DOHH2 (cell line): ENCODE results near the gene S100G.
"Not testable (repeated sequence)": the region's sequence is repeated elsewhere in the genome, so short reads cannot be mapped to it uniquely, and the experiment has no call there.

ENCODE experiments used
- H3F3A ChIP-seq: fragments of 200-600 bp; sonication (generic), shearing (Covaris generic); 2 replicates; pipeline ENCODE4 v1.6.0; 2016; ENCODE audit warnings: antibody characterized with exemption, mild to moderate bottlenecking; ENCODE audit not compliant: control insufficient read depth, insufficient read depth
- H3K27ac ChIP-seq: fragments of 200-600 bp; sonication (generic); 2 replicates; pipeline ENCODE4 v1.5.1; 2014; ENCODE audit warnings: low read depth, mild to moderate bottlenecking, low read length, moderate library complexity
- H3K27me3 ChIP-seq: fragments of 200-600 bp; sonication (generic); 2 replicates; pipeline ENCODE4 v1.6.1; 2014; ENCODE audit warnings: mild to moderate bottlenecking, low read length, mixed read lengths; ENCODE audit not compliant: control insufficient read depth
- H3K36me3 ChIP-seq: fragments of 200-600 bp; sonication (generic); 2 replicates; pipeline ENCODE4 v1.6.1; 2014; ENCODE audit warnings: mild to moderate bottlenecking, low read length, moderate library complexity, mixed read lengths; ENCODE audit not compliant: control insufficient read depth
- H3K4me1 ChIP-seq: fragments of 200-600 bp; sonication (generic); 2 replicates; pipeline ENCODE4 v1.6.1; 2014; ENCODE audit warnings: mild to moderate bottlenecking, low read length, mixed read lengths; ENCODE audit not compliant: control insufficient read depth
- H3K4me2 ChIP-seq: fragments of 200-600 bp; sonication (generic); 2 replicates; pipeline ENCODE4 v1.6.0; 2014; ENCODE audit warnings: mild to moderate bottlenecking, low read length, moderate library complexity
- H3K4me3 ChIP-seq: fragments of 200-600 bp; sonication (generic); 2 replicates; pipeline ENCODE4 v1.5.1; 2014; ENCODE audit warnings: mild to moderate bottlenecking, low read length, mixed read lengths
- H3K79me2 ChIP-seq: fragments of 200-600 bp; sonication (generic); 2 replicates; pipeline ENCODE4 v1.6.1; 2014; ENCODE audit warnings: mild to moderate bottlenecking, low read length, mixed read lengths; ENCODE audit not compliant: control insufficient read depth
- H3K9me2 ChIP-seq: fragments of 200-600 bp; sonication (generic); replicated peaks from 2 replicates; pipeline ENCODE4 v1.6.1; 2014; ENCODE audit warnings: mild to moderate bottlenecking, low read length, mixed read lengths; ENCODE audit not compliant: control insufficient read depth
- H3K9me3 ChIP-seq: fragments of 200-600 bp; sonication (generic); 2 replicates; pipeline ENCODE4 v1.6.1; 2014; ENCODE audit warnings: antibody characterized with exemption, low read length, mixed read lengths; ENCODE audit not compliant: control insufficient read depth, insufficient read depth
- H4K20me1 ChIP-seq: fragments of 200-600 bp; sonication (generic); 2 replicates; pipeline ENCODE4 v1.6.0; 2014; ENCODE audit warnings: low read depth, mild to moderate bottlenecking, antibody characterized with exemption, low read length, moderate library complexity; ENCODE audit not compliant: control insufficient read depth, insufficient read depth
- CTCF ChIP-seq: fragments of 200-600 bp; sonication (generic); IDR thresholded peaks from one replicate; pipeline ENCODE4 v1.5.1; 2014; ENCODE audit warnings: antibody characterized with exemption, mild to moderate bottlenecking, low read depth, low read length; ENCODE audit not compliant: poor library complexity, severe bottlenecking
- EZH2phosphoT487 ChIP-seq: fragments of 200-600 bp; sonication (generic); IDR thresholded peaks from 2 replicates; pipeline ENCODE4 v1.6.1; 2017; ENCODE audit warnings: borderline replicate concordance, mild to moderate bottlenecking, antibody characterized with exemption, low read length, moderate library complexity, mixed read lengths

S100G gene

GRCh38 chrX:16649858-16650257 is at the start of gene S100G:
Gene S100G, plus strand, starts transcription at chrX:16650158. Its CDS starts 849 bp downstream, at chrX:16651007.
- Histone ChIP-seq H3K79me2 (no peaks in the 10 kb centered on the region), H3K4me2 (no peak within 1 kb of the TSS), H3F3A (no peaks in the 10 kb centered on the region), H3K4me3 (no peak within 1 kb of the TSS), H3K36me3 (peaks cover 2% of the 10 kb centered on the region; the same call in 1 of the 2 replicates), H4K20me1 (no peaks in the 10 kb centered on the region), H3K27me3 (no peaks in the 10 kb centered on the region), H3K4me1 (no peaks in the 10 kb centered on the region), H3K27ac (no peak within 1 kb of the TSS), H3K9me3 (no peaks in the 10 kb centered on the region), H3K9me2 (no peaks in the 10 kb centered on the region)
- TF ChIP-seq CTCF (no peak), EZH2phosphoT487 (no peak)

- Histone ChIP-seq H4K20me1 (no peaks in the 10 kb centered on the region), H3K27me3 (no peaks in the 10 kb centered on the region), H3K4me1 (peaks cover 14% of the 10 kb centered on the region), H3K9me3 (no peaks in the 10 kb centered on the region), H3K27ac (no peak overlapping the region), H3K79me2 (no peaks in the 10 kb centered on the region), H3F3A (no peaks in the 10 kb centered on the region), H3K9me2 (no peaks in the 10 kb centered on the region), H3K4me3 (no peak overlapping the region), H3K36me3 (peaks cover 4% of the 10 kb centered on the region), H3K4me2 (no peak overlapping the region)
- TF ChIP-seq EZH2phosphoT487 (no peak), CTCF (no peak)
These were observed 48.1 kb upstream of the S100G start for GRCh38 chrX:16601885-16602284.

GRCh38 chrX:16603235-16603634 is 46.7 kb upstream of the S100G start:
- H3K9me3 ChIP-seq, H3K27ac ChIP-seq, H3K4me3 ChIP-seq, H3K27me3 ChIP-seq, H3K9me2 ChIP-seq, H3F3A ChIP-seq, H4K20me1 ChIP-seq, H3K79me2 ChIP-seq, H3K4me2 ChIP-seq: not testable (repeated sequence)
- Histone ChIP-seq H3K36me3 (peaks cover 10% of the 10 kb centered on the region), H3K4me1 (peaks cover 14% of the 10 kb centered on the region)

GRCh38 chrX:16603822-16604221 is 46.1 kb upstream of the S100G start:
- Histone ChIP-seq H3K27ac (no peak overlapping the region; the same call in 1 of the 2 replicates), H3K79me2 (no peaks in the 10 kb centered on the region)

More at GRCh38 chrX:16603822-16604221, 46.1 kb upstream of the S100G start:
- no peaks in the 10 kb centered on the region for H4K20me1 ChIP-seq
- H3K9me3 ChIP-seq, result no peaks in the 10 kb centered on the region
- no peaks in the 10 kb centered on the region for H3F3A ChIP-seq
- no peak overlapping the region for H3K4me2 ChIP-seq
- peaks cover 14% of the 10 kb centered on the region for H3K4me1 ChIP-seq
- H3K36me3 ChIP-seq, result peaks cover 10% of the 10 kb centered on the region
- TF ChIP-seq CTCF (no peak), EZH2phosphoT487 (no peak)
- no peaks in the 10 kb centered on the region for H3K9me2 ChIP-seq
- no peaks in the 10 kb centered on the region for H3K27me3 ChIP-seq
- no peak overlapping the region for H3K4me3 ChIP-seq
